Neuronal stem cell (in vitro differentiated cells): ENCODE data around the gene RBM5.

Source experiments
- DNase-seq: peaks from one replicate; pipeline ENCODE4 v3.0.0-alpha.2; 2013; ENCODE audit warnings: low spot score
- H2AFZ ChIP-seq: one replicate; pipeline ENCODE4 v1.6.1; 2013; ENCODE audit warnings: mild to moderate bottlenecking, low read length, inconsistent platforms
- H2AK5ac ChIP-seq: 2 replicates; pipeline ENCODE4 v1.6.1; 2013; ENCODE audit warnings: low read depth, mild to moderate bottlenecking, inconsistent platforms, low read length, moderate library complexity, mixed read lengths
- H2BK120ac ChIP-seq: 2 replicates; pipeline ENCODE4 v1.6.1; 2013; ENCODE audit warnings: low read depth, mild to moderate bottlenecking, inconsistent platforms, low read length, moderate library complexity, mixed read lengths
- H2BK12ac ChIP-seq: one replicate; pipeline ENCODE4 v1.6.1; 2013; ENCODE audit warnings: low read length, inconsistent platforms
- H2BK15ac ChIP-seq: 2 replicates; pipeline ENCODE4 v1.6.1; 2013; ENCODE audit warnings: mild to moderate bottlenecking, low read length, inconsistent platforms, mixed read lengths
- H2BK5ac ChIP-seq: one replicate; pipeline ENCODE4 v1.6.1; 2013; ENCODE audit warnings: inconsistent platforms, mild to moderate bottlenecking, low read length, moderate library complexity
- H3K14ac ChIP-seq: one replicate; pipeline ENCODE4 v1.6.1; 2013; ENCODE audit warnings: low read length, inconsistent platforms
- H3K18ac ChIP-seq: 2 replicates; pipeline ENCODE4 v1.6.1; 2013; ENCODE audit warnings: low read length, inconsistent platforms
- H3K23ac ChIP-seq: 2 replicates; pipeline ENCODE4 v1.6.1; 2013; ENCODE audit warnings: low read depth, mild to moderate bottlenecking, mixed read lengths, low read length, inconsistent platforms; ENCODE audit not compliant: poor library complexity
- H3K27ac ChIP-seq: replicated peaks from 3 replicates; pipeline ENCODE4 v1.5.1; 2013; ENCODE audit warnings: low read length, inconsistent platforms
- H3K27me3 ChIP-seq, 3 experiments: 2 replicates each; pipeline ENCODE4 v1.6.1; 2013; ENCODE audit warnings: low read length in 3 of 3, mild to moderate bottlenecking in 2 of 3, inconsistent platforms in 1 of 3, low read depth in 1 of 3, mixed read lengths in 1 of 3, moderate library complexity in 1 of 3; ENCODE audit not compliant: control insufficient read depth in 3 of 3, insufficient read depth in 3 of 3
- H3K36me3 ChIP-seq, 2 donors: replicated peaks in 1 of 2; 2 replicates each; pipeline ENCODE4 v1.6.1; 2013; ENCODE audit warnings: low read length in 2 of 2; ENCODE audit not compliant: control insufficient read depth in 2 of 2, insufficient read depth in 2 of 2
- H3K4ac ChIP-seq: 2 replicates; pipeline ENCODE4 v1.6.1; 2013; ENCODE audit warnings: inconsistent platforms, mild to moderate bottlenecking, low read length, moderate library complexity
- H3K4me1 ChIP-seq, 2 donors: 1 replicate in 1 of 2; 2 replicates in 1 of 2; pipeline ENCODE4 v1.6.1; 2013; ENCODE audit warnings: low read length in 2 of 2, low read depth in 1 of 2; ENCODE audit not compliant: control insufficient read depth in 2 of 2, insufficient read depth in 1 of 2
- H3K4me2 ChIP-seq: one replicate; pipeline ENCODE4 v1.6.1; 2013; ENCODE audit warnings: mild to moderate bottlenecking, low read length, inconsistent platforms; ENCODE audit not compliant: insufficient read depth, poor library complexity, severe bottlenecking
- H3K4me3 ChIP-seq, 2 donors: 2 replicates each; pipeline ENCODE4 v1.5.1; 2013; ENCODE audit warnings: low read length in 2 of 2, mild to moderate bottlenecking in 2 of 2, inconsistent platforms in 1 of 2, moderate library complexity in 1 of 2
- H3K79me1 ChIP-seq: one replicate; pipeline ENCODE4 v1.6.1; 2013; ENCODE audit warnings: low read depth, mild to moderate bottlenecking, inconsistent platforms, low read length, moderate library complexity
- H3K9ac ChIP-seq: one replicate; pipeline ENCODE4 v1.6.1; 2013; ENCODE audit warnings: mild to moderate bottlenecking, low read depth, low read length, inconsistent platforms; ENCODE audit not compliant: poor library complexity
- H3K9me3 ChIP-seq, 2 donors: replicated peaks in 1 of 2; 2 replicates each; pipeline versions ENCODE3 to v1.6.1; 2013; ENCODE audit warnings: low read length in 2 of 2, mild to moderate bottlenecking in 2 of 2, inconsistent platforms in 1 of 2, low read depth in 1 of 2, mixed read lengths in 1 of 2, moderate library complexity in 1 of 2; ENCODE audit not compliant: control insufficient read depth in 2 of 2, insufficient read depth in 1 of 2
- H4K8ac ChIP-seq: one replicate; pipeline ENCODE4 v1.6.1; 2013; ENCODE audit warnings: low read depth, mild to moderate bottlenecking, inconsistent platforms, low read length, moderate library complexity
- H4K91ac ChIP-seq: one replicate; pipeline ENCODE4 v1.6.1; 2013; ENCODE audit warnings: low read length, low read depth, mild to moderate bottlenecking, inconsistent platforms; ENCODE audit not compliant: poor library complexity
- WGBS, 2 donors: extraction: QIAGEN DNeasy Blood & Tissue Kit; methylation state at CpG; one replicate each; pipeline ENCODE4 v1.1.7; 2013; ENCODE audit warnings: missing lambda C conversion rate in 2 of 2, mixed read lengths in 1 of 2; ENCODE audit not compliant: insufficient read length in 2 of 2, insufficient replicate concordance in 1 of 2; ENCODE audit errors: extremely low coverage in 2 of 2; 5-methylcytosine and 5-hydroxymethylcytosine counted together

The RBM5 gene

DNA sequence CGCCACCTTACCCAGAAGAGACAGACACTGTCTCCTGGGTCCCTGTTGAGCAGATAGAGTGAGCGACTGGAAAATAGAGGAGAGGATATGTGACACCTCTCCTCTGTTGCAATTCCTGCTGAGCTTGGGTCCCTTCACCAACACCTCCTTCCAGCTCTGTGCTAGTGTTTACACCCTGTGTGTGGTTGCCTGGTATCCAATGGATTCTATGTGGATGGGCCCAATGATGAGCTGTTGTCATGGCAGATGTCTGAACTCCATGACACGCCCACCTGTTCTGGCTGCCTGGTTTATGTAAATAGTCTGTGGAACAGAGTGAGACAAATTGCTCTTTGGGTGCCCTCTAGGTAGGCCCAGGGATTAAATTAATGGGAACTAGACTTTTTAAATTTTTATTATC lies 23.7 kb downstream of the RBM5 start:
- no peak for DNase-seq
- no peaks in the 10 kb centered on the region for H3K4me1 ChIP-seq
- WGBS, 2 donors = no CpG with 5 or more reads among the region's 3 CpGs
- no peak overlapping the region for H2BK120ac ChIP-seq
- no peak overlapping the region for H2BK15ac ChIP-seq
- no peak overlapping the region for H2BK5ac ChIP-seq
- peaks cover 0 to 2% of the 10 kb centered on the region in 2 donors for H3K9me3 ChIP-seq
- H3K4me2 ChIP-seq = no peak overlapping the region
- no peak overlapping the region for H3K23ac ChIP-seq
- no peak overlapping the region for H3K27ac ChIP-seq
- no peak overlapping the region for H3K4me3 ChIP-seq
- H3K36me3 ChIP-seq = peaks cover 64 to 100% of the 10 kb centered on the region in 2 donors
- H3K9ac ChIP-seq = no peak overlapping the region
- no peak overlapping the region for H2AK5ac ChIP-seq
- no peak overlapping the region for H4K91ac ChIP-seq
- H4K8ac ChIP-seq = no peak overlapping the region
- peaks cover 2% of the 10 kb centered on the region for H3K79me1 ChIP-seq
- H2BK12ac ChIP-seq = no peak overlapping the region
- no peak overlapping the region for H2AFZ ChIP-seq
- no peak overlapping the region for H3K14ac ChIP-seq
- H3K18ac ChIP-seq = no peak overlapping the region
- H3K4ac ChIP-seq = no peak overlapping the region
- no peaks in the 10 kb centered on the region for H3K27me3 ChIP-seq

DNA sequence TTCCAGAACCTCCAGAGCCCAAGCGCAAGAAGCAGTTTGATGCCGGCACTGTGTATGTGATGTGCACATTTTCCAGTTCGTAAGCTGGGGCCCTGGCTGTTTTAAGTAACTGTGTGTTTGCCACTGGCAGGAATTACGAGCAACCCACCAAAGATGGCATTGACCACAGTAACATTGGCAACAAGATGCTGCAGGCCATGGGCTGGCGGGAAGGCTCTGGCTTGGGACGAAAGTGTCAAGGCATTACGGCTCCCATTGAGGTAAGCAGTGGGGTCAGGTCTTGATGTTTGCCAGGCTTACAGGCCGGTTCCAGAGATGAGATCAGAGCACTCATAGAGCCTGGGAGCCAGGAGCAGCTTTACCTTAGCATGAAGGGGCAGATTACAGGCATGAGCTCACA lies 28.4 kb downstream of the RBM5 start:
- H3K36me3 ChIP-seq = peaks cover 67 to 94% of the 10 kb centered on the region in 2 donors
- no CpG with 5 or more reads among the region's 8 CpGs for WGBS, 2 donors

DNA sequence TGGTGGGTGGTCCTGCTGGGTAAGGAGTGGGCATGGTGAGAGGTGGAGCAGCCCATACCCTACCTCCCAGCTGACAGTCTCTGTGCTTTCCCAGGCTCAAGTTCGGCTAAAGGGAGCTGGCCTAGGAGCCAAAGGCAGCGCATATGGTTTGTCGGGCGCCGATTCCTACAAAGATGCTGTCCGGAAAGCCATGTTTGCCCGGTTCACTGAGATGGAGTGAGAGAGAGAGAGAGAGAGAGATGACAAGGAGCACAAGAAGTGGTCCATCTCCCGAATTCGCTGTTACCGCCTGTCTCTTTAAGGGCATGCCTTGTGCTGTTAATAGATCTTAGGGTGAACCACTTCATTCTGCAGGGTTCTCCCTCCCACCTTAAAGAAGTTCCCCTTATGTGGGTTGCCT lies 29.5 kb downstream of the RBM5 start:
- peaks cover 0 to 2% of the 10 kb centered on the region in 2 donors for H3K9me3 ChIP-seq
- no peak for DNase-seq
- H3K4me2 ChIP-seq = no peak overlapping the region
- no peak overlapping the region for H4K91ac ChIP-seq
- H3K9ac ChIP-seq = no peak overlapping the region
- H2AK5ac ChIP-seq = no peak overlapping the region
- no peaks in the 10 kb centered on the region for H3K4me1 ChIP-seq
- H2AFZ ChIP-seq = no peak overlapping the region
- H2BK12ac ChIP-seq = no peak overlapping the region
- H3K27me3 ChIP-seq = no peaks in the 10 kb centered on the region
- no peak overlapping the region for H3K4me3 ChIP-seq
- no peak overlapping the region for H3K18ac ChIP-seq
- no peak overlapping the region for H3K27ac ChIP-seq
- WGBS, 2 donors = no CpG with 5 or more reads among the region's 10 CpGs
- no peak overlapping the region for H2BK5ac ChIP-seq
- H2BK15ac ChIP-seq = no peak overlapping the region
- no peak overlapping the region for H2BK120ac ChIP-seq
- no peak overlapping the region for H3K4ac ChIP-seq
- no peak overlapping the region for H3K23ac ChIP-seq
- H3K14ac ChIP-seq = no peak overlapping the region
- H3K36me3 ChIP-seq = peaks cover 59 to 82% of the 10 kb centered on the region in 2 donors
- no peak overlapping the region for H4K8ac ChIP-seq
- peaks cover 2% of the 10 kb centered on the region for H3K79me1 ChIP-seq

More for the DNA sequence above, 28.4 kb downstream of the RBM5 start:
- Histone ChIP-seq H3K9ac (no peak overlapping the region), H2BK120ac (no peak overlapping the region), H2AFZ (no peak overlapping the region), H3K79me1 (peaks cover 2% of the 10 kb centered on the region), H3K9me3 (peaks cover 0 to 2% of the 10 kb centered on the region in 2 donors), H3K4me1 (no peaks in the 10 kb centered on the region), H2BK12ac (no peak overlapping the region), H4K8ac (no peak overlapping the region), H4K91ac (no peak overlapping the region), H3K18ac (no peak overlapping the region), H2BK15ac (no peak overlapping the region), H3K23ac (no peak overlapping the region), H3K4me2 (no peak overlapping the region), H2AK5ac (no peak overlapping the region), H3K4me3 (no peak overlapping the region), H2BK5ac (no peak overlapping the region), H3K27me3 (no peaks in the 10 kb centered on the region), H3K27ac (no peak overlapping the region), H3K4ac (no peak overlapping the region), H3K14ac (no peak overlapping the region)
- no peak for DNase-seq

DNA sequence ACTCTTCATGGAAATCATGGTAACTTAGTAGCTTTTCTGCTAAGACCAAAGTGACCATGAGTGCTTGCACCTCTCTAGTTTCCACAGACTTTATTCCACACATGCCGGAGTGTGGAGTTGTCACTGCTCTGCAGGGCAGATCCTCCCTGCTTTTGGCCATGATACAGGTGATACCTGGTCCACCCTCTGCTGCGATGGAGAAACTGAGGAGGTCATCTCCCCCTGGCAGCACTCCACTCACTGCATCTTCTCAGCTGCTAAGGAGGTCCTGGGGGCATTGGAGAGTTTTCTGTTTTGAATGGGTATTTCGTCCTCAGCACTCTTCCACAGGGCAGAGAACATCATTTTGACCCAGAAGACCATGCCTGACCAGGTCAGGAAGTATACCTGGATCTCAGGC lies 31.1 kb downstream of the RBM5 start:
- no peak overlapping the region for H4K91ac ChIP-seq
- no peaks in the 10 kb centered on the region for H3K9me3 ChIP-seq
- peaks cover 5 to 10% of the 10 kb centered on the region in 2 donors for H3K4me1 ChIP-seq
- H2BK12ac ChIP-seq = no peak overlapping the region
- H3K79me1 ChIP-seq = peaks cover 2% of the 10 kb centered on the region
- no peaks in the 10 kb centered on the region for H3K27me3 ChIP-seq
- peak overlapping the region; percentile 24 for H3K27ac ChIP-seq
- no peak for DNase-seq
- no peak overlapping the region for H2BK120ac ChIP-seq
- H3K18ac ChIP-seq = no peak overlapping the region
- H3K36me3 ChIP-seq = peaks cover 50 to 67% of the 10 kb centered on the region in 2 donors
- H2BK15ac ChIP-seq = no peak overlapping the region
- H3K23ac ChIP-seq = no peak overlapping the region
- peak overlapping the region in 1 of 2 donors; percentile 38 for H3K4me3 ChIP-seq
- H3K4ac ChIP-seq = no peak overlapping the region
- H2AFZ ChIP-seq = no peak overlapping the region
- H2AK5ac ChIP-seq = no peak overlapping the region
- no peak overlapping the region for H4K8ac ChIP-seq
- H3K14ac ChIP-seq = no peak overlapping the region
- no peak overlapping the region for H3K4me2 ChIP-seq
- no CpG with 5 or more reads among the region's 3 CpGs for WGBS, 2 donors
- H2BK5ac ChIP-seq = no peak overlapping the region
- no peak overlapping the region for H3K9ac ChIP-seq
